DND-41 (cell line): ENCODE data around the gene LHX4.

ENCODE experiments used
- ATAC-seq: fragments of 200-7000 bp; cut with Tn5 transposase; 3 replicates; pipeline ENCODE4 v1.9.1; 2021; ENCODE audit warnings: low read depth; ENCODE audit not compliant: insufficient read depth
- DNase-seq: peaks from one replicate; pipeline ENCODE4 v3.0.0-alpha.2; 2020
- H2AFZ ChIP-seq: 2 replicates; pipeline ENCODE4 v1.6.0; 2012; ENCODE audit warnings: low read depth, low read length
- H3K27ac ChIP-seq: 2 replicates; pipeline ENCODE4 v1.5.1; 2012; ENCODE audit warnings: low read length, inconsistent platforms
- H3K27me3 ChIP-seq: fragments of 200-600 bp; sonication (generic); 2 replicates; pipeline ENCODE4 v1.6.0; 2012; ENCODE audit warnings: low read length, mild to moderate bottlenecking, inconsistent platforms; ENCODE audit not compliant: insufficient read depth, poor library complexity
- H3K36me3 ChIP-seq: 2 replicates; pipeline ENCODE4 v1.5.1; 2012; ENCODE audit warnings: low read length, inconsistent platforms; ENCODE audit not compliant: insufficient read depth
- H3K4me1 ChIP-seq: 2 replicates; pipeline ENCODE4 v1.5.1; 2012; ENCODE audit warnings: mild to moderate bottlenecking, low read length; ENCODE audit not compliant: insufficient read depth
- H3K4me2 ChIP-seq: 2 replicates; pipeline ENCODE4 v1.6.0; 2012; ENCODE audit warnings: mild to moderate bottlenecking, moderate library complexity, low read length, inconsistent platforms; ENCODE audit not compliant: insufficient read depth
- H3K4me3 ChIP-seq, 2 experiments: fragments of 200-600 bp in 1 of 2; shearing (Covaris generic) in 1 of 2; 2 replicates each; pipeline ENCODE4 v1.5.1; 2012 to 2016; ENCODE audit warnings: inconsistent platforms in 2 of 2, low read length in 2 of 2, mild to moderate bottlenecking in 2 of 2, low read depth in 1 of 2, moderate library complexity in 1 of 2
- H3K79me2 ChIP-seq: 2 replicates; pipeline ENCODE4 v1.6.0; 2012; ENCODE audit warnings: low read length, inconsistent platforms; ENCODE audit not compliant: insufficient read depth
- H3K9ac ChIP-seq: 2 replicates; pipeline ENCODE4 v1.6.0; 2012; ENCODE audit warnings: low read depth, mild to moderate bottlenecking, inconsistent platforms, low read length, moderate library complexity
- H3K9me3 ChIP-seq: 2 replicates; pipeline ENCODE4 v1.5.1; 2012; ENCODE audit warnings: low read length, moderate library complexity, mild to moderate bottlenecking, inconsistent platforms; ENCODE audit not compliant: insufficient read depth, severe bottlenecking
- H4K20me1 ChIP-seq: 2 replicates; pipeline ENCODE4 v1.6.0; 2012; ENCODE audit warnings: low read length; ENCODE audit not compliant: insufficient read depth
- CTCF ChIP-seq: IDR thresholded peaks from 2 replicates; pipeline ENCODE4 v1.5.1; 2012; ENCODE audit warnings: borderline replicate concordance, low read length, moderate library complexity, mild to moderate bottlenecking; ENCODE audit not compliant: poor library complexity, severe bottlenecking; ENCODE audit errors: extremely low read depth
- EZH2 ChIP-seq: IDR thresholded peaks from 3 replicates; pipeline ENCODE4 v1.6.1; 2012; ENCODE audit warnings: borderline replicate concordance, low read depth, mild to moderate bottlenecking, moderate library complexity, low read length, inconsistent platforms; ENCODE audit not compliant: severe bottlenecking

LHX4 gene

GRCh38 chr1:180232521-180233043 is 2.5 kb downstream of the LHX4 start:
- H3K27me3 ChIP-seq, result peaks cover 17% of the 10 kb centered on the region
- H2AFZ ChIP-seq, result no peak overlapping the region
- no peaks in the 10 kb centered on the region for H3K79me2 ChIP-seq
- no peaks in the 10 kb centered on the region for H4K20me1 ChIP-seq
- H3K4me3 ChIP-seq, result no peak overlapping the region
- no peak overlapping the region for H3K9ac ChIP-seq
- TF ChIP-seq EZH2 (no peak), CTCF (no peak)
- DNase-seq (no peak), ATAC-seq (no peak)
- H3K27ac ChIP-seq, result no peak overlapping the region
- no peaks in the 10 kb centered on the region for H3K9me3 ChIP-seq
- H3K4me2 ChIP-seq, result no peak overlapping the region
- no peaks in the 10 kb centered on the region for H3K4me1 ChIP-seq
- H3K36me3 ChIP-seq, result no peaks in the 10 kb centered on the region

- no peak for ATAC-seq
- H3K36me3 ChIP-seq, result no peaks in the 10 kb centered on the region
- no peak overlapping the region for H2AFZ ChIP-seq
- no peak overlapping the region for H3K27ac ChIP-seq
- H3K79me2 ChIP-seq, result no peaks in the 10 kb centered on the region
- H4K20me1 ChIP-seq, result no peaks in the 10 kb centered on the region
- no peak overlapping the region for H3K4me3 ChIP-seq
- DNase-seq, result no peak
- no peak overlapping the region for H3K9ac ChIP-seq
- peaks cover 24% of the 10 kb centered on the region for H3K27me3 ChIP-seq
- H3K4me1 ChIP-seq, result no peaks in the 10 kb centered on the region
- TF ChIP-seq EZH2 (no peak), CTCF (no peak)
- H3K9me3 ChIP-seq, result no peaks in the 10 kb centered on the region
- no peak overlapping the region for H3K4me2 ChIP-seq
These were observed 3.3 kb downstream of the LHX4 start for GRCh38 chr1:180233191-180234011.

GRCh38 chr1:180234369-180235076 is 4.5 kb downstream of the LHX4 start:
- no peak overlapping the region for H3K4me3 ChIP-seq
- H3K9ac ChIP-seq, result no peak overlapping the region
- peaks cover 34% of the 10 kb centered on the region for H3K27me3 ChIP-seq
- H3K36me3 ChIP-seq, result no peaks in the 10 kb centered on the region
- H3K4me1 ChIP-seq, result no peaks in the 10 kb centered on the region
- no peak overlapping the region for H3K4me2 ChIP-seq
- no peak for DNase-seq
- no peak for TF ChIP-seq CTCF
- TF ChIP-seq EZH2, result no peak
- no peaks in the 10 kb centered on the region for H3K79me2 ChIP-seq
- no peak overlapping the region for H2AFZ ChIP-seq
- H3K9me3 ChIP-seq, result no peaks in the 10 kb centered on the region
- no peaks in the 10 kb centered on the region for H4K20me1 ChIP-seq
- no peak for ATAC-seq
- no peak overlapping the region for H3K27ac ChIP-seq
